HG03064 (cell line): ENCODE data around the gene LPP.

Experiments used
- ATAC-seq: cut with Tn5 transposase; IDR thresholded peaks from one replicate; pipeline ENCODE4 v1.9.1; 2021; ENCODE audit warnings: low read depth; ENCODE audit not compliant: unreplicated experiment

Gene LPP

DNA sequence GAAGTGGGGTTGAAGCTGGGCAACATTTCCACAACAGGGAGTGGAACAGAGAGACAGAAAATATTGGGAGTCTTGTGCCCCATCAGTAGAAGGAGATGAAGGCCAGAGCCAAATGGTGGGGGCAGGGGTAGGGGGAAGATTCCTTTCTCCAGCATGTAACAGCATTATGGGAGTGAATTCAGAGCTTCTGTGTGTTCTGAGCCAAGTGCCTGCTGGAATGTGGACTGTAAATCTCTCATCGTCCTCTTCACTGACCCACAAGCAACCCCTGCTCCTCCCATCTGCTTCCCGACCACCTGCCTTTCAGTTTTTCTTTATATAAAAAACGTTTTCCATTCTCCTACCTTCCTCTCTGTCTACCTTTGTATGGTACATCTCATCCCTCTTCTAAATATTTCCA, 673.6 kb downstream of the LPP start:
- no peak for ATAC-seq

DNA sequence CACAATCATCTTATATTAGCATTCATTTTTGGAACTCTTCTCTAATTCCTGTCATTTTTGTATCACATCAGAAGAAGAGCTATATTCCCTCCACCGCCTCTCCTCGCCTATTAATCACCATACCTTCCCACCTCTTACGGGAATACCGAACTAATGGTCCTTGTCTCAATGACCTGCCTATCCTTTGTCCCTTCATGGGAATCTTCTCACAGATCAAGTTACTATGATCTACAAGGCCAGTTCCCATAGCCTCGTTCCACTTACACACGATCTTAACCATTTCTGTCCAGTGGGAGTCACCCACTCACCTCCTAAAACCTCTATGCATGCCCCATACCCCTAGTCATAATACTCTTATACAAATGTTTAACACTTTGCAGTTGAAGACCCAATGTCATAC, 675.2 kb downstream of the LPP start:
- ATAC-seq = no peak

DNA sequence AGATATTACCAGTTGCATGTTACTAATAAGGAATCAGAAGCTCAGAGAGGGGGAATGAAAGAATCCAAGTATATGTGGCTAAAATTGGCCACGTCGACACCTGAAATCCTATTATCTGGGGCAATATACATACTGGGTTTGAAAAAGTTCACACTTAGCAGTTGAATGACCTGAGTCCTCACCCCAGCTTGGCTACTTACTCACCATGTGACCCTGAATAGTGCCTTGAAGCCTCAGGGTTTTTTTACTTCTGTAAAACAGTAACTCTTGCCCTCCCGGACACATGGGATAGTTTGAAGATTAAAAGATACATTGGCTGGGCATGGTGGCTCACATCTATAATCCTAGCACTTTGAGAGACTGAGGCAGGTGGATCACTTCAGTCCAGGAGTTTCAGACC, 675.6 kb downstream of the LPP start:
- ATAC-seq = no peak

DNA sequence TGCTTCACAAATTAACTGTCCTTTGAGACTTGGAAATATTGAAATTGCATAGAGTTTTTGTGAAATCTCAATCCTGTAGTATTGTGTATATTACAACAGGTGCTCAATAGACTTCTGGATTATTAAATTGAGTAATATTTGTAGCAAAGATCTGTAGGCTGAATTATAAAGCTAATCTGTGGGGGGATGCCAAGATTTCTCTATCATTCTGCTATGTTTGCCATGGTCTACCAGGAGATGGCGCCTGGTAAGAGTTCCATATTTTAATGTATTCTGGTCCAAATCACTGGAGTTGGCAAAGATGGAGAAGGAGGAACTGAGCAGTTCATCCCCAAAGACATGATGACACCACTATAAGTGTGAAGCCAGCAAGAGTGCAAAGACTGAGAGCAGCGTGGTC, 676.9 kb downstream of the LPP start:
- ATAC-seq = no peak

DNA sequence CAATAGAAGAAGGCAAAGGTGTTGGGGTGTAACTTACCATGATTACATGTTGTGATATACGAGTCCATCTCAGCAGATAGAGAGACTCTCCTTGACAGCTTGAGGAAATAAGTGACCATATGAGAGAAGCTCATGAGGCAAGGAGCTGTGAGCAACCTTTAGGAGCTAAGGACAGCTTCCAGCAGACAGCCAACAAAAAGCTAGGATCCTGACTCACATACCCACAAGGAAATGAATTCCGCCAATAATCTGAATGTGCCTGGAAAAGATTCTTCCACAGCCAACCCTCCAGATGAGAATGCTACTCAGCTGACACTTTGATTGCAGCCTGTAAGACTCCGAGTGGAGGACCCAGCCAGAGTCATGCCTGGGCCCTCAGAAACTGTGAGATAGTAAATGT, 678.2 kb downstream of the LPP start:
- no peak for ATAC-seq

DNA sequence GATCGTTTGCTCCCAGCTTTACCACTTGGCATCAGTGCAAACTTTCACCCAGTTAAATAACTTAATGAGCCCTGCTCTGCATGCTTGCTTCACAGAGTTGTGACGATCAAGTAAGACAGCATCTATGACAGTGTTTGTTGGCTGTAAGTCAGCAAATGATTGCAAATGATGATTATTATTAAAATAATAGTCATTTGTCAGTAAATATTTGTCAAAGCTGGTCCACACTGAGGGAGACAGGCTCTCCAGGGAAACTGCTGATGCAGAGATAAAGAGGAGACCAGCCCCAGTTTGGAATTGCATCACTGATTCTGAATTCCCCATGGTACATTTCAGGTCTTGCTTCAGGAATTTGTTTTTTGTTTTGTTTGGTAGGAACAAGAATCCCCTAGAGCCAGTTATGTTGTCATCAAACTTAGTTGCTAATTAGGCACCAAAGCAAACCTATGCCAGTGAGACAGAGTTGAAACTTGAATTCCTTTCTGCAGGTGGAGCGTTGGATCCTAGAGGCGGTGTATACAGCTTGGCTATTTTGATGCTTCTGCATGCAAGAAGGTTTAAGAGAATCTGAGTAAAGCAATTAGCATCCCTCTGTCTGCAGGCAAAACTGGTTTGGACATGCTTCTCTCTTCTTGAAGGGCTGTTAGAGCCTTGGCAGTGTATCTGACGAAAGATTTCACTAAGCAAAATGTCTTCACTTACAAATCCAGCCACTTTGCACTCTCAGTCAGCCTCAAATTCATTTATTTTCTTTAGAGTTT, 679.2 kb downstream of the LPP start:
- ATAC-seq = no peak

DNA sequence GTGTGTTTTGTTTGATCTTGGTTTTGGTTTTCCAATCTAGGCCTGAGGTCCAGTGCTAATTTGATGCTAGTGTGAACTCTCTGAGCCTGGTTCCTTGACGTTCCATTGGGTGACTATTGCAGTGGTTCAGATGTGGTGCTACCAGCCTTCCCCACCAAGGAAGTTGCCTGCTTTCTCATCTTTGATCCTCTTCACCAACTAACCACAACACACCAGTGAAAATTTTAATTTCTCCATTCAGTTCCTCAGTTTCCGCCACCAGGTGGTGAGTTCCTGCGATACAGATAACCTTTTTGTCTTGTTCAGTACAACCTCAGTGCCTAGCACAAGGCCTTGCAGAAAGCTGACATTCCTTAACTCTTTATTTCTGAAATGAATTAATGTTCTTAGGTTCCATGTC, 680.4 kb downstream of the LPP start:
- ATAC-seq = no peak

DNA sequence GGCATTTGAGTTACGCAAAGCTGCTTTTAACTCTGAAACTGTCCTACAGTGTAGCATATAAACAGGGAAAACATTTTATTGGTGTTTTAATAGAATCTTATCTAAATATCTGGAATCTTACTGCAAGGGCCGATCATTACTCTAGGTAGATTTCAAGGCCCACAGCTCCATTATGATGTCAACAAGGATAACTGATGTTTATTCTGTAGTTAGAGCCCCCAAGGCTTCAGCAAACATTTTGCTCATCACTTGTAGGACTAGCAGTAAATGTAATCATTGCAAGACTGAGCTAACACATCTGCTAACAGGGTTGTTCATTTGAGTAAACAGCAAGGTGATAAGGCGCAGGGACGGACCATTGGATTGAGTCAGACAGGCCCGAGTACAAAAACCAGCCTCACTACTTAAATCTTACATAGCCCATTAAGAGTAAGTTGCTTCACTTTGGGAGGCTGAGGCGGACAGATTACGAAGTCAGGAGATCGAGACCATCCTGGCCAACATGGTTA, 685.3 kb downstream of the LPP start:
- ATAC-seq = no peak

DNA sequence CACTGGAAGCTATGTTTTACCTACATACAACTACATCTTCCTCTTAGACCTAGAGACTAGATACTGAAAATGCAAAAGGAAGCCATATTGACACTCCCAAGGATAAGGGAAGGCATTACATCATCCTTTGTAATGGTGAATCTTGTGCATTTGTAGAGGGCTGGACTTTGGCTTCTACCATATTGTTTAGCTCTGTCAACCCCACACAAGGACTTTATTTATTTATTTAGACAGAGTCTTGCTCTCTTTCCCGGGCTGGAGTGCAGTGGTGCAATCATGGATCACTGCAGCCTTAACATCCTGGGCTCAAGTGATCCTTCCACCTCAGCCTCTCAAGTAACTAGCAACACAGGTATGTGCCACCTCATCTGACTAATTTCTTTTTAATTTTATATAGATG, 686.3 kb downstream of the LPP start:
- no peak for ATAC-seq

DNA sequence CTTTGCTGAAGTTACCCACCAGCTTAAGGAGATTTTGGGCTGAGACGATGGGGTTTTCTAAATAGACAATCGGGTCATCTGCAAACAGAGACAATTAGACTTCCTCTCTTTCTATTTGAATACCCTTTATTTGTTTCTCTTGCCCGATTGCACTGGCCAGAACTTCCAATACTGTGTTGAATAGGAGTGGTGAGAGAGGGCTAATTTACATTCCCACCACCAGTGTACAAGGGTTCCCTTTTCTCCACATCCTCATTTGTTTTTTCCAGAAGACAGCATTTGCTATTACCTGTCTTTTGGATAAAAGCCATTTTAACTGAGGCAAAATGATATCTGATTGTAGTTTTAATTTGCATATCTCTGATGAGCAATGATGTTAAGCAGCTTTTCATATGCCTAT, 687.9 kb downstream of the LPP start:
- no peak for ATAC-seq

DNA sequence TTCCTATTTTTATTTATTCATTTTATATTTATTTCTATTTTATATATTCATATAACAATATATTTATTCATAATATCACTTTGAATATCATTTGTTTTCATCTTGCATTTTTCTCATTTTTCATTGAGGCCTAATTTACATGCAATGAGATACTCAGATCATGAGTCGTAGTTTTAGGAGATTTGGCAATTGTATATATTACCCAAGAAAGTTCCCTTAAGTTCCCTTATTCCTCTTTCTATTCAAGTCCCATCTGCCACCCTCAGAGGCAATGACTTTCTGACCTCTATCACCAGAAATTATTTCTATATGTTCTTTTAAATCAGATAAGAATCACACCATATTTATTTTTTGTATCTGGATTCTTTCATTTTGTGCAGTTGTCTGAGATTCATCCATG, 688.7 kb downstream of the LPP start:
- no peak for ATAC-seq

DNA sequence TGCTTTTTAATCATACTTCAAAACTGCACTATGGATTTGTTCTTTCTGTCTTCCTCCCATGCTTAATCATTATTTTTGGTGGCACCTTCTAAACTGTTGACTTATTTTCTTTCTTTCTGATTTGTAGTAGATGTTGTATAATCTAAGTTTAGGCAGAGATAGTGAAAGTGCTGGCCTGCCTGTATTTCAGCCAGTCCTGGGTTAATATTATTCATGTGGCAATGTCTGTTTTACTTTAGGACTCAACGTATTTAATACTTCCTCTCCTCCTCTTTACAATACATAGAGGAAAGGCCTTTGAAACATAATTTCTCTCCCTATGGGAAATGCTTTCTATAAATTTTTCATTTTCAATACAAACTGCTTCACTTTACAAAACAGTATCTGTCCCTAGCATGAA, 690.1 kb downstream of the LPP start:
- no peak for ATAC-seq

DNA sequence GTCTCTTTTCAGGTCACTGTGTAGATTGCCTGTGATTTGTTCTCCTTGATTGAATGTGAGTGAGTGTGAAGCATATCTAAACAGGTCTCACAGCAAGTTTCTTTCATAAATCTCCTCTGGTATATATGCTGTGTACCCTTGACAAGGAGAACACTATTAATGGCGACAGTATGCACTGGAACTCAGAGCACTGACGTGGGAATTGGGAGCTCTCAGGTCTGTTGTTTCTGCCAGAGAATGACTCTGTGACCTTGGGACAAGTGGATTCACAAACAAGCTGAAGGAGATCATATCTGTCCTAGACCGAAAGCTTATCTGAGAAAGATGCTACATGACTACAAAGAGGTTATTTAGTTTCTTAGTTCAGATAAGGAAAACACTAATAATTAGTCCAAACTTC, 691.6 kb downstream of the LPP start:
- no peak for ATAC-seq

DNA sequence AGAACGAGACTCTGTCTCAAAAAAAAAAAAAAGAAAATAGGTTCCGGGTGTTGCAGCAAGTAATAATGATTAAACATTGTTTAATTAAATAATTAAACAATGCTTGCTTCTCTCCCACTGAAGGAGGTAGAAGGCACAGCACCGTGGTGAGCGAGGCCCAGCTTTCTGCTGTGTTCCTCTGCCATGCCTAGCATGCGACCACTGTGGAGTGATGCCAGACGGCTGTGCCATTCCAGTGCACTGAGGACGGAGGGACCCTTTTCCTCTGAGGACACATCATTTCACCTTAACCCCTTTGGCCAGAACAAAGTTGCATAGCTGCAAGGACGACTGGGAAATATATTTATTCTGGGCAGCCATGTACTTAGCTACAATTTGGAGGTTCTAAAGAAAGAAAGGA, 695.0 kb downstream of the LPP start:
- ATAC-seq = no peak

DNA sequence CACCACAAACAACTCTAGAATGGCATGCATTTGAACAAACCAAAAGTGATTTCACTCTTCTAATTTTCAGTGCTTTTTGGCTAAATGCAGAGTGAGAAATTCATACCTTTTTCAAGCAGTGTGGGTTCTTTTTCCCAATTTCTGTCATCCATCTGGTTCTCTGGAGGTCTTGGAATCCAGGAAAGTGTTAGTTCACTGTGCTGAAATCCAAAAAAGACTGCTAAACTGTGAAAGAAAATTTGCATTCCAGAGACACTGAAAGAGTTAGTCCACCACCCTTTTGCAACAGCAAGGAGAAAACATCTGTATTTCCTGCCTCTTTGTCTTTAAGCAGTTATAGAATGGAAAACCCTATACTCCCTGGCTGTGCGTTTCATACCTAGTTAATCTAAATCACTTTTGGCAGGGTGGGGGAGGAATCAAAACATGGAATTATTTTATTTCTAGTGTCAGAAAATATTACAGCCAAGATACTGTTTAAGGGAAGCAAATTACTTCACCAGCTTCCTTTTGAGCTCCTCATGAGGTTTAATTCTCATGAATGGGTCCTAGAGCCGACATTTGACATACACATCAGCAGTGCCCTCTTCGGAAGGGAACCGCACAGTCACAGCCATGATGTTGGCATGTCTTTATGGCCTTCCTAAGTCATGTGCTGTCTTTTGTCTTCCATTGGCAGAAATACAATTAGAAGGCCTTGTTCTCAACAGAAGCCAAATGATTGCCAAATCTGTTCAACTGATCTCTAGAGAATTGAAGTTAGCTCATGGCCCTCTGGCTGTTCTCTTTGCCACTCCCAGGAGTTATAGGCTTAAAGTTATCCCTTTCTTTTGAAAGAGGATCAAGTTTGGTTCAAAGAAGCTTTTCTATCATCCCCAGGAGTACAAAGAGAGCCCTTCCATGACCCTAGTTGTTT, 700.2 kb downstream of the LPP start:
- ATAC-seq = no peak

DNA sequence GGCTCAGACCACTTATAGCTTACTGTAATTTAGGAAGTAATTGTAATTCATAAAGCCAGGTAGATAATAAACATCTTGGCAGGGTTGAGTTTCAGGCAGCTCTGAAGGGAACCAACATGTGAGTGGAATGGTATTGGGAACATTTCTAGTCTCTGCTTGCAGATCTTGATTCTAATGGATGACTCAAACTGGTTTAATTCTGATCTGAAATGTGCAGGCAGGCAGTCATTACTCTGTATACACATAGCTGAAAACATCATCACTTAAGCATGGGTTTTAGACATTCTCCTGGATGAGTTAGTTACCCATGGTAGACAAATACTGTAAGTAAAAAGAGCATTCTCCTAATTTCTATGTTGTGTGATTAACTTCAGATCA, 700.8 kb downstream of the LPP start:
- no peak for ATAC-seq

DNA sequence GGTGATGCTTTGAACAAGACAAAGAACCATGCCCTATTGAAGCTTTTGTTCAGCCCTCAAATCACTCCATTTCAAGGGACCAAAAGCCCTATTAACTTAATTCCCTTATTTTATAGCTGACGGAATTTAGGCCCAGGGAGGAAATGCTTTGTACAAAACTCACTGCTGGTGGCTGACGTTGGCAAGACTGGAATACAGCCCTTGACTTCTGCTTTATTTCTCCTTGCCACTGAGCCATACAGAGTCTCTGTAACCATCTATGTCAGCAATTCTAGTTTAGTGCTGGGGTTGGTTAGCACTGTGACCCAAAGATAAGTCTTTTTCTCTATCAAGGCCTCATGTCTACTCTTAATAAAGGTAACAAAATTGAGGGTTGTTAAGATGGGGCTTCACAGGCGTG, 701.7 kb downstream of the LPP start:
- no peak for ATAC-seq

DNA sequence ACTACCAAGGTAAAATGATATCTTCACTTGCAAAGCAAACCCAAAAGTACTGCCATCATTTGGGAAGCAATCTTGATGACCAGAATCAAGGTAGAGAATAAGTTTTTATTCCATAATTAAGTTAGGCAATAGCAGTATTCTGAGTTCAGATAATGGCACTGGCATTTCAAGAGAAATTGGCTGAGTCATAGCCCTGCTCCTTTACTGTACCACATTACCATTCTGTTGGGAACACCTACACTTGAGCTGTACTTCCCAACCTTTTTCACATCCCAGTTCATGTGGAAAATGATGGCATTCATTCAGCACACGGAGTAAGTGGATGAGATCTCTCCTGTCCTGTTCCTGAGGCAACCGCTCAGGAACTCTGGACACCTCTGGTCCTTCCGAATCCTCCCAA, 706.2 kb downstream of the LPP start:
- no peak for ATAC-seq

DNA sequence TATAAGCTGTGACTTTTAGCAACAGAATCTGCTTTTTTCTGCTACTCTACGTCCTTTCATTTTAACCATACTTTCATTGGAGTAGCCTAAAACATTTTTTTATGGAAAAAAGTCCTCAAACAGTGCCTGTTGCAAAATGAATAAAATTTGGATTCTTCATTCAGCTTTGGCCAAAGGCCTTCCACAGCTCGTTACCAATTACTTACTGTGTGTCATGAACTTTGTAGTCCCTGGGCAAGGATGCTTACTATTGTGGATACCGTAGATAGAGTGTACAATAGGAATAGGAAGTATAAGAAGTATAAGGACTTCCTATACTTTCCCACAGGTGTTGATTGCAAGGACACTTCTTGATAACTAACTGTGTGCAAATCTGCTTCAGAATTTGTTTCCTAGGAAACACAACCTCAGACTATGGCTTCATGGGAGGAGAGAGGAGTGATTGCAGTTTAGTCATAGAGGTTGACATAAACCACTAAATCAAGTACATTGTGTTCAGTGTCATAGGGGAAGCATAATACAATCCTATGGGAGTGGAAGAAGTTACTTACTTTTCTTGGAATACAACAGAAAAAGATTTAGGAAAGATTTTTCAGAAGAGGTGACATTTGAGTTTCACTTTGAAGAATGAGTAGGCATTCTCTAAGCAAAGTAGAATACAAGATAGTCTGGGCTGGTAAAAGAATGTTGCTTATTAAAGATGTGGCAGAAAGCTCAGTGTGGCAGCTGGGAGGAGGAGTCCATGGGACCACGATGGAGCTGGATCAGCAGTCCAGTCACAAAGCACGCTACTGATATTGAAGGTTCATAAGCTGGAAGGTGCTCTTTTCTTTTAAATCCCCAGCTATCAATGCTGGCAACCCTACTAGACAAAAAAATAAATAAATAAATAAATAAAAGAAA, 708.1 kb downstream of the LPP start:
- no peak for ATAC-seq

DNA sequence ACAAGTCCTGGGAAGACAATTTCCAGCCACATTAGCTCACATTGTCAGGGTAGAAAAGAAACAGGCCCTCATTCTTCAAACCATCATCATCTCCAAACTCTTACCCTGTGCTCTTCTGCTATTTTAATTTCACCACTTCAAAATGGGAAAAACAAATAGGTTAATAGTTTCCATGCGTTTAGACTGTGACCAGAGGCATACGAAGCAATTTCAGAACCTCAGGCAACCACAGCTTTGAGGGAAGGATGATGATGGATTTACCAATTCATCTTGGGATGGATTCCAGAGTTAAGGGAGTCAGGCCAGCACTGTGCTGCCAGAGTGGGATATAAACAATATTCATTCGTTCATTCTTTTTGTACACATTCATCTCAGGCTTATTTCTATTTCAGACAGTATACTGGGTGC, 710.0 kb downstream of the LPP start:
- ATAC-seq = no peak
